Glutamatergic neuron (in vitro differentiated cells): Measurements from ENCODE around the gene SPATA6. TPM values are rescaled to one million over a fixed set of nuclear protein-coding genes. Genes with fewer than 3 reads are reported as not detected.

Experiments used
- DNase-seq: peaks from one replicate; pipeline ENCODE4 v3.0.0; 2022
- H3K27ac Mint-ChIP-seq: one replicate; pipeline ENCODE4 v1.8.0; 2020; ENCODE audit warnings: mild to moderate bottlenecking, mixed read lengths, inconsistent platforms; ENCODE audit not compliant: unreplicated experiment
- H3K27me3 Mint-ChIP-seq: one replicate; pipeline ENCODE4 v1.8.0; 2020; ENCODE audit warnings: mild to moderate bottlenecking, moderate library complexity, mixed read lengths, inconsistent platforms; ENCODE audit not compliant: unreplicated experiment
- H3K36me3 Mint-ChIP-seq: one replicate; pipeline ENCODE4 v1.8.0; 2020; ENCODE audit warnings: mild to moderate bottlenecking, mixed read lengths, inconsistent platforms; ENCODE audit not compliant: unreplicated experiment
- H3K4me1 Mint-ChIP-seq: one replicate; pipeline ENCODE4 v1.8.0; 2020; ENCODE audit warnings: mild to moderate bottlenecking, low read depth, mixed read lengths, inconsistent platforms; ENCODE audit not compliant: unreplicated experiment
- H3K4me3 Mint-ChIP-seq: one replicate; pipeline ENCODE4 v1.8.0; 2020; ENCODE audit warnings: mild to moderate bottlenecking, mixed read lengths, inconsistent platforms; ENCODE audit not compliant: unreplicated experiment
- H3K9me3 Mint-ChIP-seq: one replicate; pipeline ENCODE4 v1.8.0; 2020; ENCODE audit warnings: mild to moderate bottlenecking, moderate library complexity, mixed read lengths, inconsistent platforms; ENCODE audit not compliant: unreplicated experiment
- CTCF ChIP-seq: fragments of 200-600 bp; sonication (generic); IDR thresholded peaks from one replicate; pipeline ENCODE4 v1.5.0; 2021; ENCODE audit not compliant: partially characterized antibody, unreplicated experiment
- total RNA-seq: library from RNA; stranded (reverse); fragmentation: NEBNext Ultra II Directional; extraction: Animal tissue kit (Norgen Biotek cat#: 25700); gene quantifications from one replicate; pipeline ENCODE4 v1.2.1, GENCODE V29; 2021; ENCODE audit not compliant: unreplicated experiment

The SPATA6 gene
- total RNA-seq, 1 donor from 2014 or later, result 11.3 TPM

- Mint-ChIP-seq H3K27ac (no peak overlapping the region), H3K27me3 (peaks cover 2% of the 10 kb centered on the region), H3K9me3 (no peaks in the 10 kb centered on the region), H3K36me3 (no peaks in the 10 kb centered on the region), H3K4me1 (no peaks in the 10 kb centered on the region), H3K4me3 (no peak overlapping the region)
- DNase-seq, result no peak
- TF ChIP-seq CTCF, result no peak
Observed at GRCh38 chr1:48254254-48254653, 217.8 kb downstream of the SPATA6 start.

- Mint-ChIP-seq H3K4me3 (no peak overlapping the region), H3K4me1 (no peaks in the 10 kb centered on the region), H3K36me3 (no peaks in the 10 kb centered on the region), H3K27ac (no peak overlapping the region), H3K27me3 (peaks cover 2% of the 10 kb centered on the region), H3K9me3 (peaks cover 2% of the 10 kb centered on the region)
- TF ChIP-seq CTCF, result no peak
- no peak for DNase-seq
Observed at GRCh38 chr1:48251821-48252220, 220.2 kb downstream of the SPATA6 start.

GRCh38 chr1:48251323-48251722, 220.7 kb downstream of the SPATA6 start:
- no peak for TF ChIP-seq CTCF
- Mint-ChIP-seq H3K27me3 (peaks cover 2% of the 10 kb centered on the region), H3K4me3 (no peak overlapping the region), H3K4me1 (no peaks in the 10 kb centered on the region), H3K36me3 (no peaks in the 10 kb centered on the region), H3K27ac (no peak overlapping the region), H3K9me3 (peaks cover 2% of the 10 kb centered on the region)
- DNase-seq, result no peak

- Mint-ChIP-seq H3K9me3 (peaks cover 2% of the 10 kb centered on the region), H3K27ac (no peak overlapping the region), H3K36me3 (no peaks in the 10 kb centered on the region), H3K4me3 (no peak overlapping the region), H3K4me1 (no peaks in the 10 kb centered on the region), H3K27me3 (peaks cover 2% of the 10 kb centered on the region)
- TF ChIP-seq CTCF, result no peak
- DNase-seq, result no peak
Observed at GRCh38 chr1:48250572-48250971, 221.4 kb downstream of the SPATA6 start.

- Mint-ChIP-seq H3K4me1 (no peaks in the 10 kb centered on the region), H3K36me3 (no peaks in the 10 kb centered on the region), H3K4me3 (no peak overlapping the region), H3K9me3 (peaks cover 2% of the 10 kb centered on the region), H3K27me3 (peaks cover 2% of the 10 kb centered on the region), H3K27ac (no peak overlapping the region)
- no peak for TF ChIP-seq CTCF
- no peak for DNase-seq
Observed at GRCh38 chr1:48249868-48250267, 222.1 kb downstream of the SPATA6 start.
